K562 (cell line): ENCODE results near the gene TCEANC. TPM values are rescaled to one million over a fixed set of nuclear protein-coding genes. Genes with fewer than 3 reads are reported as not detected.

ENCODE experiments used
- ATAC-seq: fragments of 200-7000 bp; cut with Tn5 transposase; 3 replicates; pipeline ENCODE4 v1.9.1; 2020; ENCODE audit warnings: moderate library complexity
- BruUV-seq: library from RNA; stranded (reverse); fragments of 400-500 nt; replicated peaks from 2 replicates; lab custom pipeline; 2021; lab: Mats Ljungman, UMichigan
- CTCF ChIA-PET: fragments of 300-600 bp; formaldehyde crosslinking; extraction: SDS; loops from one replicate; lab custom pipeline; 2021; ENCODE audit warnings: low intra/inter-chr PET ratio; lab: Yijun Ruan, JAX
- POLR2A ChIA-PET: fragments of 300-600, 350-650 bp; sonication (Branson Sonifier 250); formaldehyde crosslinking; extraction: SDS; loops from one replicate; lab custom pipeline; 2021; ENCODE audit warnings: antibody characterized with exemption, inconsistent platforms; lab: Yijun Ruan, JAX
- DNase-seq, 4 experiments: peaks; one replicate each; pipeline versions ENCODE4 v3.0.0 to v3.0.0-alpha.2; 2011 to 2018; ENCODE audit warnings: low spot score in 3 of 4, mixed read lengths in 3 of 4; ENCODE audit errors: extremely low read depth in 1 of 4
- FAIRE-seq: peaks from 2 replicates; lab custom pipeline; 2011; peaks lifted over from hg19 to GRCh38; lab: Jason Lieb, UNC
- H2AFZ ChIP-seq: 2 replicates; pipeline ENCODE4 v1.6.0; 2011; ENCODE audit warnings: low read depth, low read length, control low read depth, inconsistent platforms
- H3K27ac ChIP-seq: fragments of 200-600 bp; 3 replicates; pipeline ENCODE4 v1.8.0; 2011; ENCODE audit warnings: low read depth, mild to moderate bottlenecking, control low read depth, inconsistent platforms, low read length, moderate library complexity, mixed read lengths; ENCODE audit errors: extremely low read depth
- H3K27me3 ChIP-seq, 2 experiments: fragments of 300-600 bp in 1 of 2; 2 replicates in 1 of 2; 3 replicates in 1 of 2; pipeline versions ENCODE4 v1.6.0 to v1.8.0; 2011; ENCODE audit warnings: inconsistent platforms in 2 of 2, low read length in 2 of 2, mild to moderate bottlenecking in 1 of 2, mixed read lengths in 1 of 2, moderate library complexity in 1 of 2; ENCODE audit not compliant: control insufficient read depth in 2 of 2, insufficient read depth in 2 of 2
- H3K36me3 ChIP-seq: fragments of 300-600 bp; 3 replicates; pipeline ENCODE4 v1.8.0; 2011; ENCODE audit warnings: mild to moderate bottlenecking, low read length, inconsistent platforms; ENCODE audit not compliant: control insufficient read depth, insufficient read depth
- H3K4me1 ChIP-seq, 2 experiments: fragments of 200-600 bp in 1 of 2; replicated peaks in 1 of 2; 2 replicates in 1 of 2; 3 replicates in 1 of 2; pipeline versions ENCODE4 v1.5.1 to v1.8.0; 2011; ENCODE audit warnings: inconsistent platforms in 2 of 2, low read length in 2 of 2, mild to moderate bottlenecking in 1 of 2, mixed read lengths in 1 of 2, moderate library complexity in 1 of 2; ENCODE audit not compliant: control insufficient read depth in 2 of 2, insufficient read depth in 2 of 2
- H3K4me2 ChIP-seq: 2 replicates; pipeline ENCODE4 v1.6.1; 2011; ENCODE audit warnings: low read length, control low read depth, inconsistent platforms, mixed read lengths; ENCODE audit not compliant: insufficient read depth
- H3K4me3 ChIP-seq: fragments of 200-600 bp; sonication (generic), shearing (Covaris generic); 2 replicates; pipeline ENCODE4 v1.5.1; 2016; ENCODE audit warnings: control low read depth, inconsistent platforms
- H3K79me2 ChIP-seq: fragments of 200-600 bp; 3 replicates; pipeline ENCODE4 v1.8.0; 2011; ENCODE audit warnings: low read length, inconsistent platforms; ENCODE audit not compliant: control insufficient read depth, insufficient read depth
- H3K9ac ChIP-seq, 2 experiments: 2 replicates each; pipeline versions ENCODE4 v1.6.0 to v1.6.1; 2011; ENCODE audit warnings: low read depth in 2 of 2, low read length in 2 of 2, control low read depth in 1 of 2, inconsistent platforms in 1 of 2, mild to moderate bottlenecking in 1 of 2, mixed read lengths in 1 of 2; ENCODE audit not compliant: insufficient read depth in 1 of 2
- H3K9me1 ChIP-seq: one replicate; pipeline ENCODE4 v1.6.0; 2011; ENCODE audit warnings: inconsistent platforms, mild to moderate bottlenecking, low read length, moderate library complexity; ENCODE audit not compliant: control insufficient read depth, insufficient read depth
- H3K9me3 ChIP-seq: replicated peaks from 2 replicates; pipeline ENCODE4 v1.5.1; 2011; ENCODE audit warnings: low read depth, low read length, inconsistent platforms; ENCODE audit not compliant: control insufficient read depth, insufficient read depth
- H4K20me1 ChIP-seq: replicated peaks from 2 replicates; pipeline ENCODE4 v1.6.1; 2011; ENCODE audit warnings: low read length, inconsistent platforms, mixed read lengths; ENCODE audit not compliant: control insufficient read depth, insufficient read depth
- ARID1B ChIP-seq: fragments of 450-650 bp; IDR thresholded peaks from 2 replicates; pipeline ENCODE4 v1.6.1; 2016; ENCODE audit warnings: antibody characterized with exemption, mild to moderate bottlenecking, inconsistent platforms
- EP400 ChIP-seq: fragments of 450-650 bp; IDR thresholded peaks from 2 replicates; pipeline ENCODE4 v1.6.1; 2017; ENCODE audit warnings: antibody characterized with exemption, mild to moderate bottlenecking, moderate library complexity
- GATA2 ChIP-seq: sonication (generic); formaldehyde crosslinking; IDR thresholded peaks from 2 replicates; pipeline ENCODE4 v1.4.0; 2020; ENCODE audit warnings: mild to moderate bottlenecking, missing genetic modification reagents
- HDGF ChIP-seq: fragments of 450-650 bp; IDR thresholded peaks from 2 replicates; pipeline ENCODE4 v1.6.1; 2016
- L3MBTL2 ChIP-seq: fragments of 450-650 bp; IDR thresholded peaks from 2 replicates; pipeline ENCODE4 v1.6.1; 2016; ENCODE audit warnings: mild to moderate bottlenecking, moderate library complexity
- MEIS2 ChIP-seq: fragments of 450-650 bp; IDR thresholded peaks from 2 replicates; pipeline ENCODE4 v1.6.1; 2014; ENCODE audit warnings: mild to moderate bottlenecking; ENCODE audit not compliant: partially characterized antibody
- NCOA6 ChIP-seq: fragments of 450-650 bp; IDR thresholded peaks from 2 replicates; pipeline ENCODE4 v1.6.1; 2017; ENCODE audit warnings: mild to moderate bottlenecking
- TCF3 ChIP-seq: sonication (generic); formaldehyde crosslinking; IDR thresholded peaks from 2 replicates; pipeline ENCODE4 v1.4.0; 2020; ENCODE audit warnings: mild to moderate bottlenecking, missing genetic modification reagents
- TFAM ChIP-seq: fragments of 250-450 bp; sonication (Bioruptor Pico); conservative IDR thresholded peaks from 2 replicates; pipeline ENCODE4 v1.5.0; 2021; ENCODE audit warnings: mild to moderate bottlenecking, moderate library complexity
- ZBTB8A ChIP-seq: fragments of 450-650 bp; IDR thresholded peaks from 2 replicates; pipeline ENCODE4 v1.6.1; 2018; ENCODE audit warnings: mild to moderate bottlenecking, moderate library complexity; ENCODE audit not compliant: partially characterized antibody
- ZNF224 ChIP-seq: sonication (generic); formaldehyde crosslinking; IDR thresholded peaks from 2 replicates; pipeline ENCODE4 v1.8.0; 2022; ENCODE audit warnings: mild to moderate bottlenecking, missing genetic modification reagents
- ZNF766 ChIP-seq: fragments of 200-800 bp; sonication (Bioruptor generic); conservative IDR thresholded peaks from 2 replicates; pipeline ENCODE4 v1.6.1; 2016; ENCODE audit warnings: missing genetic modification characterization, missing compliant biosample characterization
- WGBS: fragments of 100-300 bp; shearing (Covaris generic); methylation state at CpG from one replicate; pipeline ENCODE4 v1.1.6; 2016; ENCODE audit warnings: low coverage, mixed read lengths; ENCODE audit not compliant: insufficient coverage; ENCODE audit errors: missing lambda C conversion rate; 5-methylcytosine and 5-hydroxymethylcytosine counted together
- in situ Hi-C: fragments of 300-500 bp; cut with MboI; formaldehyde crosslinking; loops from 4 replicates; pipeline ENCODE4 v1.15.0; 2018; ENCODE audit warnings: inconsistent platforms, mixed read lengths
- intact Hi-C: fragments of 100-400 bp; cut with micrococcal nuclease; formaldehyde crosslinking; loops from 2 replicates; pipeline ENCODE4 v1.14.2; 2022
- polyA plus RNA-seq, 8 experiments: library from polyadenylated mRNA; depleted of rRNA in 4 of 8; stranded (reverse) in 5 of 8; unstranded in 3 of 8; fragments of >200 nt; fragmentation: Nextera tagmentation in 2 of 8; fragmentation: Illumina TruSeq in 1 of 8; extraction: Ambion mirVana in 2 of 8; extraction: Trizol in 1 of 8; gene quantifications; 2 replicates each; pipeline versions ENCODE4 v1.2.1 to v1.2.3, GENCODE V29; 2011 to 2014; ENCODE audit warnings: inconsistent platforms in 1 of 8, missing spikeins in 1 of 8
- total RNA-seq, 7 experiments: library from RNA; depleted of rRNA in 6 of 7; stranded (reverse); fragments of >200 nt in 6 of 7; fragmentation: Illumina TruSeq in 2 of 7; extraction: Trizol in 2 of 7; gene quantifications; 2 replicates each; pipeline versions ENCODE4 v1.2.1 to v1.2.3, GENCODE V29; 2011 to 2021; ENCODE audit warnings: low replicate concordance in 1 of 7
- TF ChIP-seq, protein P1 (sequence below): sonication (generic); IDR thresholded peaks from 2 replicates; pipeline ENCODE4 v1.6.1; 2016

Gene TCEANC
- total and polyA plus RNA-seq, 9 of the 15 experiments (the other 6 are each of a cell fraction or from before 2014, with no cell fraction given), result 1.2 to 2.8 (median 2.0) TPM

DNA sequence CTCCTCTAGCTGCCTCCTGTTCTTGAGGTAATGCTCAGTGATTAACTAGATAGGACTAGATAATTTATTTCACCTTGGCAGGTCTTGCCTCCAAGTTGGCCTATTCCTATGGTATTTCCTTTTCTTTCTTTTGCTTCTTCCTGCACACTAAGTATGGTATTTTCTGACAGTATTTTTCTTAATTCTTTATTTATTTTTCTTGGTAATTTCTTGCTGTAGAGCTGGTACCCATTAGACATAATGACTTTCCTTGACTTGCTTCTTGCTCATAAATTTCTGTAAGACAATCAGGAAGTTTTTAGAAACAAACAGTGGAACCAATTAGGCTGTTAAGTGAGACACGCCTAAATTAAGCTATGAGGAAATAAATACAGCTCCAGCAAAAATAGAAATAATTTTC, 45.5 kb downstream of the TCEANC start:
- no peak for ATAC-seq
- peaks cover 4 to 44% of the 10 kb centered on the region in 2 experiments for H3K4me1 ChIP-seq
- peaks cover 21% of the 10 kb centered on the region; the same call in 2 of the 3 replicates for H3K36me3 ChIP-seq
- in situ Hi-C loops (no loop called here), intact Hi-C loops (loop anchor here (5.0 kb wide), 1 partner anchor 34 kb away; the partner anchor contains the start of genes OFD1 and TRAPPC2)
- no peak for DNase-seq
- POLR2A ChIA-PET, result interaction anchor here (1.0 to 1.5 kb wide), 5 partner anchors 11 to 53 kb away, joined by 3 to 6 read pairs (median 3); no protein-coding TSS in a partner anchor
- no peak for FAIRE-seq
- peaks cover 95% of the 10 kb centered on the region for H3K79me2 ChIP-seq
- TF ChIP-seq MEIS2 (peak; percentile 10), L3MBTL2 (no peak)
- no peak overlapping the region for H3K4me2 ChIP-seq
- no peak overlapping the region for H3K4me3 ChIP-seq
- no peak overlapping the region for H2AFZ ChIP-seq
- 73% methylated on average over 1 of the region's 1 CpG for WGBS
- CTCF ChIA-PET, result no interaction called here
- no peaks in the 10 kb centered on the region for H3K27me3 ChIP-seq
- peak overlapping the region; percentile 24; the same call in 1 of the 3 replicates for H3K27ac ChIP-seq
- no peaks in the 10 kb centered on the region for H3K9me3 ChIP-seq
- H3K9ac ChIP-seq, result no peak overlapping the region
- H3K9me1 ChIP-seq, result no peaks in the 10 kb centered on the region
- H4K20me1 ChIP-seq, result peaks cover 17% of the 10 kb centered on the region; the same call in 1 of the 2 replicates
- no TSS peak for BruUV-seq

DNA sequence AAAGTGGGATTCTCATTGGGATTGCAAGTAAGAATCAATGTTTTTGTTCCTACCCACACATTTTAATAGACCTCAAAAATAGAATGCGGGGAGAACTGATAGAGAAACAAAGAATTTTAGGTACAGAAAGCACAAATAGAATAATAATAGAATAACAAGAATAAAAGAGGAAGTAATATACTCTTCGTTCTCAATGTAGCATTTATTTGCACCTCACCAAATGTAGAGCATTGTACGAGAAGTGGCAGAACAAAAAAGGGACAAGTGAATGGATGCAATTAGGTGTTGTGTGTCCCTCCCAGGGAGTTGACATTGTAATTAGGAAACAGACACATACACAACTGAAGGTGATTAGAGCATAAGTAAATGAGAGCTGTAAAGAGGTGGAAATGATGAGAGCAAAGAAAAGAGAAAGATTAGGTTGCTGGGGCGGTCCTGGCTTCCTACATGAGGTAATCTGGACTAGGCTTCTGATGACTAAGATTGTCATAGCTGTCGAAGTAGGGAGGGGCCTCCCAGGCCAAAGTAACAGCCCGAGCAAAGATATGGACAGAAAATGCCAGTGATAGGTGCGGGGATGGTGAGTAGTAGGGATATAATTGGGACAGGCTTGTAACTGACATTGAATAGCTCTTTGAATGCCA, 46.4 kb downstream of the TCEANC start:
- Histone ChIP-seq H3K4me2 (peak overlapping the region; percentile 14; the same call in 1 of the 2 replicates), H3K79me2 (peaks cover 95% of the 10 kb centered on the region), H2AFZ (no peak overlapping the region), H3K4me1 (peaks cover 4 to 47% of the 10 kb centered on the region in 2 experiments), H3K27ac (peak overlapping the region; percentile 24; the same call in 2 of the 3 replicates), H3K9me3 (no peaks in the 10 kb centered on the region), H3K9ac (no peak overlapping the region), H3K27me3 (no peaks in the 10 kb centered on the region), H3K36me3 (peaks cover 19% of the 10 kb centered on the region; the same call in 2 of the 3 replicates), H3K4me3 (no peak overlapping the region), H4K20me1 (peaks cover 17% of the 10 kb centered on the region; the same call in 1 of the 2 replicates), H3K9me1 (no peaks in the 10 kb centered on the region)
- no TSS peak for BruUV-seq
- WGBS, result 25% methylated on average over 6 of the region's 7 CpGs
- in situ Hi-C loops (no loop called here), intact Hi-C loops (loop anchor here (5.0 kb wide), 1 partner anchor 33 kb away; the partner anchor contains the start of genes OFD1 and TRAPPC2)
- ATAC-seq (peak; percentile 91), DNase-seq (peak; percentile 28 to 81 (median 60)), FAIRE-seq (peak; percentile 84)
- CTCF ChIA-PET, result no interaction called here
- POLR2A ChIA-PET, result interaction anchor here (0.9 to 1.5 kb wide), 5 partner anchors 10 to 35 kb away, joined by 3 to 6 read pairs (median 4); partner anchors contain the start of genes OFD1 and TRAPPC2
- TF ChIP-seq TFAM (CRISPR knock-in tag), result no peak
- TF ChIP-seq ZNF224 (CRISPR knock-in tag), result no peak
- peak; percentile 54 for TF ChIP-seq ARID1B
- TF ChIP-seq GATA2, result no peak
- TF ChIP-seq ZBTB8A, result no peak
- TF ChIP-seq, protein P1, sequence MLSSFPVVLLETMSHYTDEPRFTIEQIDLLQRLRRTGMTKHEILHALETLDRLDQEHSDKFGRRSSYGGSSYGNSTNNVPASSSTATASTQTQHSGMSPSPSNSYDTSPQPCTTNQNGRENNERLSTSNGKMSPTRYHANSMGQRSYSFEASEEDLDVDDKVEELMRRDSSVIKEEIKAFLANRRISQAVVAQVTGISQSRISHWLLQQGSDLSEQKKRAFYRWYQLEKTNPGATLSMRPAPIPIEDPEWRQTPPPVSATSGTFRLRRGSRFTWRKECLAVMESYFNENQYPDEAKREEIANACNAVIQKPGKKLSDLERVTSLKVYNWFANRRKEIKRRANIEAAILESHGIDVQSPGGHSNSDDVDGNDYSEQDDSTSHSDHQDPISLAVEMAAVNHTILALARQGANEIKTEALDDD, result peak; percentile 90
- TF ChIP-seq ZNF766, result no peak
- no peak for TF ChIP-seq TCF3 (CRISPR knock-in tag)
- TF ChIP-seq EP400, result peak; percentile 41; the same call in 1 of the 2 replicates
- no peak for TF ChIP-seq HDGF
- no peak for TF ChIP-seq NCOA6
